ENCODE results near the gene NR2F2.

NR2F2 gene

DNA sequence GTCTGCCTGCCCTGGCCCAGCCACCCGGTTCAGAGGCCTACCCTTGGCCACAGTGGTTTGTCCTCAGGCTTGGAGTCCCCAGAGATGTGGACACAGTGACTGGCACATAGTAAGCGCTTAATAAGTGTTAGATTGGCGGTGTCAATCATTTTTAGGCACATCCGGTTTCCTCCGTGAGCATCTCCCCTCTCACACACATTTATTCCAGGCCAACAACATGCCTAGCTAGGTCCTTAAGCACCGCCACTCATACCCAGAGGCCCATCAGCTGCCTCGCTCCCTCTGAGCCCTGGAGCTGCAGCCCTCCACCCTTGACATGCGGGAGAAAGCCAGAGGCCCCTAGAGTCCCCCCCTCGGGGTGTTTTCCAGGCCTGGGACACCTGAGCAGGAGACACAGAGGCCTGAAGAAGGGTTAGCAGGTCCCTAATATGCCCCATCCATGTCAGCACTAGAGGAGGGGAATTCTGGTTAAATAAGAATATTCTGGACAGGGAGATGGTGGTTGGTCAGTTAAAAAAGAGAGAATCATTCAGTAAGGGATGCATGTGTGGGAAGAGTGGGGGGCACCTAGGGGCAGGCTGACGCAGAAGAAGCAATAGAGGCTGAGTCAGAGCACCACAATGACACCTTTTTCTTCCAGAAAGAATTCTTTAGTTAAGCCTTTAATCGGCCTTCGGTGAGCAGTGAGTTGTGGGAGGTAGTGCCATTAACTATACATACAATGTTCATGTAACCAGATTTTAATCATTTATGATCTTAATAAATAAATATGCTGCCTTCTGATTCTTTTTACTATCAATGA, 22.3 kb downstream of the NR2F2 start:
- Histone ChIP-seq H3K4me3 (ENCODE audit: low read depth, low read length) (no peak overlapping the region), H3K36me3 (no peaks in the 10 kb centered on the region), H3K9me3 (ENCODE audit: severe bottlenecking) (no peaks in the 10 kb centered on the region), H3K27me3 (ENCODE audit: insufficient read depth, low read depth, severe bottlenecking) (peaks cover 91% of the 10 kb centered on the region), H3K27ac (no peak overlapping the region)
- no peak for DNase-seq
- TF ChIP-seq, protein P1, sequence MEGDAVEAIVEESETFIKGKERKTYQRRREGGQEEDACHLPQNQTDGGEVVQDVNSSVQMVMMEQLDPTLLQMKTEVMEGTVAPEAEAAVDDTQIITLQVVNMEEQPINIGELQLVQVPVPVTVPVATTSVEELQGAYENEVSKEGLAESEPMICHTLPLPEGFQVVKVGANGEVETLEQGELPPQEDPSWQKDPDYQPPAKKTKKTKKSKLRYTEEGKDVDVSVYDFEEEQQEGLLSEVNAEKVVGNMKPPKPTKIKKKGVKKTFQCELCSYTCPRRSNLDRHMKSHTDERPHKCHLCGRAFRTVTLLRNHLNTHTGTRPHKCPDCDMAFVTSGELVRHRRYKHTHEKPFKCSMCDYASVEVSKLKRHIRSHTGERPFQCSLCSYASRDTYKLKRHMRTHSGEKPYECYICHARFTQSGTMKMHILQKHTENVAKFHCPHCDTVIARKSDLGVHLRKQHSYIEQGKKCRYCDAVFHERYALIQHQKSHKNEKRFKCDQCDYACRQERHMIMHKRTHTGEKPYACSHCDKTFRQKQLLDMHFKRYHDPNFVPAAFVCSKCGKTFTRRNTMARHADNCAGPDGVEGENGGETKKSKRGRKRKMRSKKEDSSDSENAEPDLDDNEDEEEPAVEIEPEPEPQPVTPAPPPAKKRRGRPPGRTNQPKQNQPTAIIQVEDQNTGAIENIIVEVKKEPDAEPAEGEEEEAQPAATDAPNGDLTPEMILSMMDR (IDR thresholded peaks at IDR 0.05; ENCODE audit: low read depth, low read length) = no peak

DNA sequence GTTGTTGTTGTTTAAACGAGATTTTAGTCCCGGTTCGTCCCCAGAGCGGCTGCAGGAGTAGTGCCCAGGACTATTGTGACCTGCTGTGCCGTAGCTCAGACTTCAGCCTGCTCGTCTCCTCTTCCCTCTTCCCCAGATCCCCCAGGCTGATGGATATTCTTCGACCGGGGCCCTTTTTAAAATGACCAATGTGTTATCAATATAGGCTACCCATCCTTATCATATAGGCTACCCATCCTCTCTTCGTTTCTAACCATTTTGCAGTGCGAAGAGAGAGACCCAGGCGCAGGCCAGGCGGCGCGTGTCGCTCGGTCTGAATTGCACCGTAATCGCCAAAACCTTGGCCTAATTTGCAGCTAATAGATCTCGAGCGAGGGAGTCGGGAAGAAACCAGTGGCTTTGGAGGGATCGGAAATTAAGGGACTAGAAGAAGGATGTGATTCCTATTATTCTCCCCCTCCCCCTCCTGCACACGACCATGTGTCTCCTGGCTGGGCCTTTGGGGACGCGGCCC, 23.0 kb downstream of the NR2F2 start:
- DNase-seq = no peak
- H3K9me3 ChIP-seq (ENCODE audit: severe bottlenecking) = peaks cover 2% of the 10 kb centered on the region
- TF ChIP-seq, protein P1 (IDR thresholded peaks at IDR 0.05; ENCODE audit: low read depth, low read length) = no peak
- H3K4me3 ChIP-seq (ENCODE audit: low read depth, low read length) = no peak overlapping the region
- no peaks in the 10 kb centered on the region for H3K36me3 ChIP-seq
- H3K27me3 ChIP-seq (ENCODE audit: insufficient read depth, low read depth, severe bottlenecking) = peaks cover 94% of the 10 kb centered on the region
- no peak overlapping the region for H3K27ac ChIP-seq

DNA sequence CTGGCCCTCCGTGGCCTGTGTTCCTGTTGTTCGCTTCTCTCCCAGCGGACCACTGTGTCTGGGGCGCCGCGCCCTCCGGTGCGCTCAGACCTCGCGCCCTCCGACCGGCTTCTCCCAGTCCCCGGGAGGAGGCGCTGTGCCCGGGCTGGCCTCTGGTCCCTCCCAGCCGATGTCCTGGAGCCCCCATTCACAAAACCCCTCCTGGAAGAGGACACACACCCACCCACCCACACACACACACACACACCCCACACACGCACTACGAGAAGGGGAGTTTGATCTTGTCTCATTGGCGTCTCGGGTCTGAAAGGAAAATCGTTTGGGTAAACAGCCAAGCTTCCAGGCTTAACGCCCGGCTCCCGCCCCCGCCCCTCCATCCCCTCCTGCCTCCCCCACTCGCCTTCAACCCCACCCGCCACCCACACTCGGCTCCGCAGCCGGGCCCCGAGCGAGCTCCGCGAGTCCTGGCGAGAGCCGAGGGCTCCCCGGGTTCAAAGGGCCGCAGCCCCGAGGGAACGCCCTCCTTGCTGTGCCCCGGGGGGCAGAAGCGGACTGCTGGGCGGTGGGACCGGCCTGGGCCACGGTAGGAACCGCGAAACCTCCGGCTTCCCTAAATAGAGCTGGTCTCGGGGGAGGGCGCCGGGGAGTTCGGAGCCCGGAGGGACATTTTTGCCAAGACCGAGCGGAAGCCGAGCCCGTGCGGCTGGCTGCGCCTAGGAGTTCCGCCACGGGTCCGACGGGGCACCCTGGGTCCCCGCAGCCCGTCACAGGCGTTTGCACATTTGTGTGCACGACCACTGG, 23.6 kb downstream of the NR2F2 start:
- no peak for DNase-seq
- TF ChIP-seq, protein P1 (IDR thresholded peaks at IDR 0.05; ENCODE audit: low read depth, low read length) = peak; percentile 26; the same call in 1 of the 2 replicates
- H3K9me3 ChIP-seq (ENCODE audit: severe bottlenecking) = peaks cover 2% of the 10 kb centered on the region
- H3K27ac ChIP-seq = no peak overlapping the region
- peaks cover 94% of the 10 kb centered on the region for H3K27me3 ChIP-seq (ENCODE audit: insufficient read depth, low read depth, severe bottlenecking)
- no peaks in the 10 kb centered on the region for H3K36me3 ChIP-seq
- H3K4me3 ChIP-seq (ENCODE audit: low read depth, low read length) = no peak overlapping the region

DNA sequence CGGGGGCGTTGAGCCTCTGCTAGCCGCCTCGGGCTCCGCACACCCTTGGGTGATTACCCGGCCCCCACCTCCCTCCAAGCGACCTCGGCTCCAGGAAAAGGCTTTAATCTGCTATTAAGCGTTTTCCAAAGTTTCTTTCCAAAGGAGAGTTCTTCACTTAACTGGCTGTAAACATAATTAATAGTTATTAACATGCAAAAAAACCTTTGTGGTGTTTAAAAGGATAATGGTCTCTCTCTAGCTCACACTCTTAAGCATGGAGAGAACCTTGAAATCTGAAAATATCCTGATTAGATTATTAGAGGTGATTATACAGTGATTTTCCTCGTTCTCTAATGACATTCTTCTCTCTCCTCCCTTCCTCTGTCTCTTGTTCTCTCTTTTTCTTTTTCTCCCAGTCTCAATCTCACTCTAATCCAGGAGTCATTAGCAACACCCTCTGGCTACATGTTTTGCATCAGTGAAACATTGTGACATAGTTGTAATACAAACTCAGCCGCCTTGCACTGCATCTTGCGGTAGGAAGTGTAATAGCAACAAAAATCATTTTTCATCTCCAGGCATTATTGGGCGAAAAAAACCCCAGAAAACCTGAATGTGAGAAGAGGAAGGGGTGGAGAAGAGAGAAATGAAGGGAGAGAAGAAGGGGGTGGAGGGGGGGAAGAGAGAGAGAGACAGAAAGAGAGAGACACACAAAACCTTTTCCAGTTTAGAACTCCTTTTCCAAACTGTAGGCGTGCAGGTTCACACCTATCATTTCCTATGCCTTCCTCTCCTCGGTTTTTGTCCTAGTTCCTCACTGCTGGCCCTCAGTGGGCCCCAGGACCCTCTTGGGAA, 24.4 kb downstream of the NR2F2 start:
- TF ChIP-seq, protein P1 (IDR thresholded peaks at IDR 0.05; ENCODE audit: low read depth, low read length) = no peak
- H3K27ac ChIP-seq = no peak overlapping the region
- no peak for DNase-seq
- H3K4me3 ChIP-seq (ENCODE audit: low read depth, low read length) = no peak overlapping the region
- H3K27me3 ChIP-seq (ENCODE audit: insufficient read depth, low read depth, severe bottlenecking) = peaks cover 94% of the 10 kb centered on the region
- peaks cover 2% of the 10 kb centered on the region for H3K9me3 ChIP-seq (ENCODE audit: severe bottlenecking)
- no peaks in the 10 kb centered on the region for H3K36me3 ChIP-seq

DNA sequence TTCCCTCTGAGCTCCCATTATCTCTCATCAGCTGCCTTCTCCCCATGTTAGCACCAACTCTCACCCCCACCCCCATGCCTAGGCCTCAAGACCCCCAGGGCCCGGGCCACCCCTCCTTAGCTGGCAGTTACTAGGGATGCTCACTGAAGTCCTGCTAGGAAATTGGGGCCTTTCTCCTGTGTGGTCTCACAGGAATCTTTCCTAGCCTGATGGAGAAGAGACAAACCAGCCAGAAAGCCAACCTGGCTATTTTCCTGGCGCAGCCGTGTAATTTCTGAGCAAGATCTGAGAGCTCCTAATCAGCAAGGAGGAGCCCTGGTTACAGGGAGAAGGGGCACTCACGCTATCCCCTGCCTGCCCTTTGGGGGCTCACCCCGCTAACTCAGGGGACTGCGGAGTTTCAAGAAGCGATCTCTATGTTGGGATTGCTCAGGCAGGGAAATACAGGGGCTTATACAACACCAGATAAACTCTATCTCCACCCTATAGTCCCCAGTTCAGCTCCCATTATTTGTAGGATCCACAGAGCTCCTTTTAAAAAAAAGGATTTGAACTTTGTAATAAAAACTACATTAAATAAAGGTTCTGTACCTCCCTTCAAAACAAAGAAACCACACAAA, 25.2 kb downstream of the NR2F2 start:
- H3K9me3 ChIP-seq (ENCODE audit: severe bottlenecking) = peaks cover 2% of the 10 kb centered on the region
- no peak overlapping the region for H3K4me3 ChIP-seq (ENCODE audit: low read depth, low read length)
- TF ChIP-seq, protein P1 (IDR thresholded peaks at IDR 0.05; ENCODE audit: low read depth, low read length) = no peak
- peaks cover 92% of the 10 kb centered on the region for H3K27me3 ChIP-seq (ENCODE audit: insufficient read depth, low read depth, severe bottlenecking)
- H3K36me3 ChIP-seq = no peaks in the 10 kb centered on the region
- DNase-seq = no peak
- H3K27ac ChIP-seq = no peak overlapping the region

Measured in WERI-Rb-1 (cell line).